Panc1 (cell line): Measurements from ENCODE around the gene EIF4G3. TPM values are rescaled to one million over a fixed set of nuclear protein-coding genes. Genes with fewer than 3 reads are reported as not detected.
"Not testable (repeated sequence)": the region's sequence is repeated elsewhere in the genome, so short reads cannot be mapped to it uniquely, and the experiment has no call there.

Source experiments
- ATAC-seq: fragments of 200-7000 bp; cut with Tn5 transposase; 2 replicates; pipeline ENCODE4 v1.9.1; 2020; ENCODE audit warnings: mild to moderate bottlenecking, moderate library complexity
- BruUV-seq: library from RNA; stranded (reverse); fragments of 400-500 nt; replicated peaks from 2 replicates; lab custom pipeline; 2021; lab: Mats Ljungman, UMichigan
- CTCF ChIA-PET: fragments of 300-600 bp; sonication (Branson Sonifier 250); formaldehyde crosslinking; loops from one replicate; lab custom pipeline; 2022; ENCODE audit warnings: antibody characterized with exemption; lab: Charles Lee
- POLR2A ChIA-PET: fragments of 300-600 bp; sonication (Branson Sonifier 250); formaldehyde crosslinking; loops from one replicate; lab custom pipeline; 2022; ENCODE audit warnings: antibody characterized with exemption; lab: Charles Lee
- DNase-seq: peaks from one replicate; pipeline ENCODE4 v3.0.0-alpha.2; 2010; ENCODE audit warnings: low read depth, low spot score
- H3K27ac ChIP-seq: 2 replicates; pipeline ENCODE4 v1.5.1; 2011; ENCODE audit warnings: mild to moderate bottlenecking, low read length, inconsistent platforms
- H3K27me3 ChIP-seq: fragments of 200-500 bp; sonication (Bioruptor generic); 2 replicates; pipeline ENCODE4 v1.6.0; 2014; ENCODE audit warnings: low read length, inconsistent platforms; ENCODE audit not compliant: control insufficient read depth, insufficient read depth
- H3K36me3 ChIP-seq: fragments of 200-500 bp; sonication (Bioruptor generic); 2 replicates; pipeline ENCODE4 v1.5.1; 2014; ENCODE audit warnings: inconsistent platforms, mild to moderate bottlenecking, low read length, moderate library complexity; ENCODE audit not compliant: control insufficient read depth, insufficient read depth
- H3K4me1 ChIP-seq: 2 replicates; pipeline ENCODE4 v1.5.1; 2011; ENCODE audit warnings: inconsistent platforms, mild to moderate bottlenecking, low read length, moderate library complexity; ENCODE audit not compliant: control insufficient read depth, insufficient read depth
- H3K4me3 ChIP-seq, 2 experiments: 2 replicates each; pipeline ENCODE4 v1.5.1; 2011 to 2012; ENCODE audit warnings: low read depth in 2 of 2, low read length in 2 of 2, mild to moderate bottlenecking in 2 of 2, inconsistent platforms in 1 of 2, moderate library complexity in 1 of 2
- H3K9me3 ChIP-seq: fragments of 200-500 bp; sonication (Bioruptor generic); 2 replicates; pipeline ENCODE4 v1.5.1; 2014; ENCODE audit warnings: low read depth, mild to moderate bottlenecking, inconsistent platforms, low read length, moderate library complexity; ENCODE audit not compliant: control insufficient read depth, insufficient read depth
- POLR2AphosphoS5 ChIP-seq: IDR thresholded peaks from 2 replicates; pipeline ENCODE4 v1.6.1; 2012; ENCODE audit warnings: mild to moderate bottlenecking, low read depth, low read length, moderate library complexity
- SIN3A ChIP-seq: IDR thresholded peaks from 2 replicates; pipeline ENCODE4 v1.6.1; 2012; ENCODE audit warnings: low read depth, mild to moderate bottlenecking, low read length, moderate library complexity, borderline replicate concordance; ENCODE audit not compliant: insufficient read depth
- TCF7L2 ChIP-seq: IDR thresholded peaks from 2 replicates; pipeline ENCODE4 v1.6.1; 2011; ENCODE audit warnings: mild to moderate bottlenecking, low read depth, low read length, inconsistent platforms
- in situ Hi-C: cut with HindIII; loops from 2 replicates; pipeline ENCODE4 v1.10.0; 2016; ENCODE audit warnings: low sequenced_read_pairs, low pct_unique_long_range_greater_than_20kb
- intact Hi-C: fragments of 100-400 bp; cut with micrococcal nuclease; formaldehyde crosslinking; loops from one replicate; pipeline ENCODE4 v1.10.0; 2022; ENCODE audit not compliant: unreplicated experiment
- total RNA-seq: library from RNA; stranded (reverse); gene quantifications from one replicate; pipeline ENCODE4 v1.2.1, GENCODE V29; 2021; ENCODE audit not compliant: unreplicated experiment
- TF ChIP-seq, protein P1 (sequence below), 2 experiments: IDR thresholded peaks; 2 replicates each; pipeline ENCODE4 v1.6.1; 2011 to 2012; ENCODE audit warnings: low read depth in 2 of 2, control low read depth in 1 of 2, low read length in 1 of 2, mild to moderate bottlenecking in 1 of 2, moderate library complexity in 1 of 2; ENCODE audit not compliant: insufficient read depth in 1 of 2
- TF ChIP-seq, protein P2 (sequence below): fragments of 450-650 bp; IDR thresholded peaks from 2 replicates; pipeline ENCODE4 v1.5.1; 2017; ENCODE audit warnings: mild to moderate bottlenecking

Gene EIF4G3
- total RNA-seq, 1 experiment from 2014 or later, result 78.6 TPM

DNA sequence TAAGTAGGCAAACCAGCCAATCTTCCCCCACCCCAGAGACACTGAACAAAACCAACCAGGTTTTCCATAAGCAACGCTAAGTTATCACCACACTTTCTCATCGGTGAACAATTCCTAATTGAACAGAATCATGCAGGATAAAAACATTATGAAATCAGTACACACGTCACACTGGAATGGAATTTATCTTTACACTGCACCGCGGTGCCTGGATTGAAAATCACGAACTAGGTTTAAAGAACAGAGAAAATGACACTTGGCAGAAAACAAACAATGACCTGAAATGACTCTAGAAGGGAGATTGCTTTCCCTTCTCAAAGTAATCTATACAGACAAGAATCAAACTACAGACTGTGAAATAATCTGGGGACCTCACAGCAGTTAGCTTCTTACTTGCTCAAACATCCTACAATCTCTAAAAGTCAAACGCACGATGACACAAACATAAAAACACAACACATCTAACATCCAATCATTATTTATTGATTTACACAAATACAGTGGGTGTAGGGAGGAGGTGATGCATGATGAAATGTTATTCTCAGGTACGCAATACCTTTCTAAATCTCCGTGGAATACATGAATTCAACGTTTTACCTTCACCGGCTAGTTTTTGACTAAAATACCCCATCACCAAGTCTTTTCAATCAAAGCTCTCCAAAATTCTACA, 1.9 kb downstream of the EIF4G3 start:
- Histone ChIP-seq H3K4me3 (peak overlapping the region; percentile 93 to 94), H3K36me3 (peaks cover 3% of the 10 kb centered on the region; the same call in 1 of the 2 replicates), H3K9me3 (no peaks in the 10 kb centered on the region), H3K4me1 (peaks cover 17% of the 10 kb centered on the region; the same call in 1 of the 2 replicates), H3K27ac (peak overlapping the region; percentile 73), H3K27me3 (no peaks in the 10 kb centered on the region)
- CTCF ChIA-PET, result no interaction called here
- ATAC-seq (no peak), DNase-seq (no peak)
- intact Hi-C loops, result no loop called here
- TF ChIP-seq TCF7L2, result no peak
- no peak for TF ChIP-seq POLR2AphosphoS5
- TF ChIP-seq, protein P1, sequence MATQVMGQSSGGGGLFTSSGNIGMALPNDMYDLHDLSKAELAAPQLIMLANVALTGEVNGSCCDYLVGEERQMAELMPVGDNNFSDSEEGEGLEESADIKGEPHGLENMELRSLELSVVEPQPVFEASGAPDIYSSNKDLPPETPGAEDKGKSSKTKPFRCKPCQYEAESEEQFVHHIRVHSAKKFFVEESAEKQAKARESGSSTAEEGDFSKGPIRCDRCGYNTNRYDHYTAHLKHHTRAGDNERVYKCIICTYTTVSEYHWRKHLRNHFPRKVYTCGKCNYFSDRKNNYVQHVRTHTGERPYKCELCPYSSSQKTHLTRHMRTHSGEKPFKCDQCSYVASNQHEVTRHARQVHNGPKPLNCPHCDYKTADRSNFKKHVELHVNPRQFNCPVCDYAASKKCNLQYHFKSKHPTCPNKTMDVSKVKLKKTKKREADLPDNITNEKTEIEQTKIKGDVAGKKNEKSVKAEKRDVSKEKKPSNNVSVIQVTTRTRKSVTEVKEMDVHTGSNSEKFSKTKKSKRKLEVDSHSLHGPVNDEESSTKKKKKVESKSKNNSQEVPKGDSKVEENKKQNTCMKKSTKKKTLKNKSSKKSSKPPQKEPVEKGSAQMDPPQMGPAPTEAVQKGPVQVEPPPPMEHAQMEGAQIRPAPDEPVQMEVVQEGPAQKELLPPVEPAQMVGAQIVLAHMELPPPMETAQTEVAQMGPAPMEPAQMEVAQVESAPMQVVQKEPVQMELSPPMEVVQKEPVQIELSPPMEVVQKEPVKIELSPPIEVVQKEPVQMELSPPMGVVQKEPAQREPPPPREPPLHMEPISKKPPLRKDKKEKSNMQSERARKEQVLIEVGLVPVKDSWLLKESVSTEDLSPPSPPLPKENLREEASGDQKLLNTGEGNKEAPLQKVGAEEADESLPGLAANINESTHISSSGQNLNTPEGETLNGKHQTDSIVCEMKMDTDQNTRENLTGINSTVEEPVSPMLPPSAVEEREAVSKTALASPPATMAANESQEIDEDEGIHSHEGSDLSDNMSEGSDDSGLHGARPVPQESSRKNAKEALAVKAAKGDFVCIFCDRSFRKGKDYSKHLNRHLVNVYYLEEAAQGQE (IDR thresholded peaks at IDR 0.05; ENCODE audit: insufficient read depth in 1 of 2, low read depth in 2 of 2, low read length in 1 of 2), result no peak
- TF ChIP-seq, protein P2, sequence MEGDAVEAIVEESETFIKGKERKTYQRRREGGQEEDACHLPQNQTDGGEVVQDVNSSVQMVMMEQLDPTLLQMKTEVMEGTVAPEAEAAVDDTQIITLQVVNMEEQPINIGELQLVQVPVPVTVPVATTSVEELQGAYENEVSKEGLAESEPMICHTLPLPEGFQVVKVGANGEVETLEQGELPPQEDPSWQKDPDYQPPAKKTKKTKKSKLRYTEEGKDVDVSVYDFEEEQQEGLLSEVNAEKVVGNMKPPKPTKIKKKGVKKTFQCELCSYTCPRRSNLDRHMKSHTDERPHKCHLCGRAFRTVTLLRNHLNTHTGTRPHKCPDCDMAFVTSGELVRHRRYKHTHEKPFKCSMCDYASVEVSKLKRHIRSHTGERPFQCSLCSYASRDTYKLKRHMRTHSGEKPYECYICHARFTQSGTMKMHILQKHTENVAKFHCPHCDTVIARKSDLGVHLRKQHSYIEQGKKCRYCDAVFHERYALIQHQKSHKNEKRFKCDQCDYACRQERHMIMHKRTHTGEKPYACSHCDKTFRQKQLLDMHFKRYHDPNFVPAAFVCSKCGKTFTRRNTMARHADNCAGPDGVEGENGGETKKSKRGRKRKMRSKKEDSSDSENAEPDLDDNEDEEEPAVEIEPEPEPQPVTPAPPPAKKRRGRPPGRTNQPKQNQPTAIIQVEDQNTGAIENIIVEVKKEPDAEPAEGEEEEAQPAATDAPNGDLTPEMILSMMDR, result no peak
- 0 out of 2 replicates have a peak, but pooled peaks have one; percentile 64 for TF ChIP-seq SIN3A
- POLR2A ChIA-PET, result interaction anchor here (1.0 kb wide), 1 partner anchor 19 kb away, joined by 4 read pairs; no protein-coding TSS in a partner anchor
- in situ Hi-C loops, result no loop called here
- TSS peak; percentile 79 for BruUV-seq

DNA sequence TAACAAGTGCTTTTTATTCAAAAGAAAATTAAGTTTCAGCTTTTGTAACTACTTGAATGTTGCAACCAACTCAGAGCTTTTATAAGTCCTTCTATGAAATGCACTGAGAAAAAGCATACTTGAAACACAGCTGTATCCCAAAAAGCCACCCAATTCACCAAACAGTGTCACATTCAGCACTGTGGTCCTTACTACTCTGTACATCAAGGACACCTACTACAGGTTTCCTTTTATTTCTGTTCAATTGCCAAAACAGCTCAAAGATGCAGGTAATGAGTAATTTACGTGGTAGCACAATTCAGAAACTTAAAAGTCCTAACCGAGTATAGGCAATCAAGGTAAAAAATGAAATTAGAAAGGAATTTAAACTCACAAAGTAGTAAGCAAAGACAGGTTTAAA, 2.5 kb downstream of the EIF4G3 start:
- Histone ChIP-seq H3K4me3 (peak overlapping the region; percentile 93 to 94), H3K27ac (peak overlapping the region; percentile 73), H3K27me3 (no peaks in the 10 kb centered on the region), H3K9me3 (no peaks in the 10 kb centered on the region), H3K4me1 (peaks cover 17% of the 10 kb centered on the region; the same call in 1 of the 2 replicates), H3K36me3 (peaks cover 3% of the 10 kb centered on the region; the same call in 1 of the 2 replicates)
- TF ChIP-seq, protein P1 (IDR thresholded peaks at IDR 0.05; ENCODE audit: insufficient read depth in 1 of 2, low read depth in 2 of 2, low read length in 1 of 2), result no peak
- no peak for TF ChIP-seq TCF7L2
- TF ChIP-seq, protein P2, result no peak
- TF ChIP-seq POLR2AphosphoS5, result no peak
- TF ChIP-seq SIN3A, result no peak
- no peak for ATAC-seq
- intact Hi-C loops (no loop called here), in situ Hi-C loops (no loop called here)
- no peak for DNase-seq
- BruUV-seq, result no TSS peak
- CTCF ChIA-PET, result no interaction called here
- POLR2A ChIA-PET, result interaction anchor here (0.6 kb wide), 1 partner anchor 321 kb away, joined by 3 read pairs; no protein-coding TSS in a partner anchor

DNA sequence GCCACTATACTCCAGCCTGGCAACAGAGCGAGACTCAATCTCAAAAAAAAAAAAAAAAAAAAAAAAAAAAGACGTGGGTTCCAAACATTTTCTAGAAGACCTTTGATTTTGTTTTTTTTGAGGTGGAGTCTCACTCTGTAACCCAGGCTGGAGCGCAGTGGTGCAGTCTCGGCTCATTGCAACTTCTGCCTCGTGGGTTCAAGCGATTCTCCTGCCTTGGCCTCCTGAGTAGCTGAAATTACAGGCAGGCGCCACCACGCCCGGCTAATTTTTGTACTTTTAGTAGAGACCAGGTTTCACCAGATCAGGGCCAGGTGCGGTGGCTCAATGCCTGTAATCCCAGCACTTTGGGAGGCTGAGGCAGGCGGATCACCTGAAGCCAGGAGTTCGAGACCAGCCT, 3.6 kb downstream of the EIF4G3 start:
- H3K36me3 ChIP-seq, H3K9me3 ChIP-seq, intact Hi-C loops, ATAC-seq, H3K27ac ChIP-seq, H3K27me3 ChIP-seq, BruUV-seq, CTCF ChIA-PET, H3K4me3 ChIP-seq, in situ Hi-C loops, DNase-seq, POLR2A ChIA-PET: not testable (repeated sequence)
- peaks cover 17% of the 10 kb centered on the region; the same call in 1 of the 2 replicates for H3K4me1 ChIP-seq
